Measurements from ENCODE around the gene MTOR.

GRCh38 chr1:11147197-11147770 is 115.1 kb downstream of the MTOR start:
- TF ChIP-seq CTCF (IDR thresholded peaks at IDR 0.05) (no peak), POLR2A (IDR thresholded peaks at IDR 0.05) (no peak), EP300 (IDR thresholded peaks at IDR 0.05) (no peak), POLR2AphosphoS5 (IDR thresholded peaks at IDR 0.05) (no peak)

Measured in stomach (tissue), 4 donors.